Right renal cortex interstitium (tissue), 3 donors: Measurements from ENCODE around the gene ZBTB34. TPM values are rescaled to one million over a fixed set of nuclear protein-coding genes. Genes with fewer than 3 reads are reported as not detected.

Experiments used
- DNase-seq, 3 donors: peaks; one replicate each; pipeline ENCODE4 v3.0.0-alpha.2; 2013; ENCODE audit warnings: low read depth in 3 of 3, low spot score in 2 of 3
- polyA plus RNA-seq, 3 donors: library from polyadenylated mRNA; unstranded; fragments of 120-200 nt; gene quantifications; one replicate each; pipeline ENCODE4 v1.2.1, GENCODE V29; 2013; ENCODE audit not compliant: insufficient read length in 3 of 3

The ZBTB34 gene
- polyA plus RNA-seq, 3 donors, result 21.7 to 22.7 (median 22.2) TPM

- no peak for DNase-seq
Measured at GRCh38 chr9:126915846-126916543, 55.6 kb downstream of the ZBTB34 start.

DNA sequence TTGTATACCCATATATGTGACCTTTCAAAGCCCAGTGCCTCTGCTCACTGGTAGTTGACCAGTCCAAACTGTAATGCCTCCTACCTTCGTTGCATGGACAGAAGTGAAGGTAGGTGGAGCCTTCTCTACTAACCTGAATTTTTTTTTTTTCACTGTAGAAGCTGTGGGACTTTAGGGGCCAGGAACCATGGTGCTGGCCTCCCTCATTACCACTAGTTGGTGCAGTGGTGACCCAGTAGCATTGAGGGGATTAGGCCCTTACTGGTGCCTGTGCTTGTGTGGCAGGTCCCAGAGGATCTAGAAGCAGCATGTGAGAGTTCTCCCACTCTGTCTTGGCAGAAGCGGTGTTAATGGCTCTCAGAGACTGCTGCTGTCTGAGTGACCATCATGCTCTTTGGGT lies 56.5 kb downstream of the ZBTB34 start:
- DNase-seq, result no peak

DNA sequence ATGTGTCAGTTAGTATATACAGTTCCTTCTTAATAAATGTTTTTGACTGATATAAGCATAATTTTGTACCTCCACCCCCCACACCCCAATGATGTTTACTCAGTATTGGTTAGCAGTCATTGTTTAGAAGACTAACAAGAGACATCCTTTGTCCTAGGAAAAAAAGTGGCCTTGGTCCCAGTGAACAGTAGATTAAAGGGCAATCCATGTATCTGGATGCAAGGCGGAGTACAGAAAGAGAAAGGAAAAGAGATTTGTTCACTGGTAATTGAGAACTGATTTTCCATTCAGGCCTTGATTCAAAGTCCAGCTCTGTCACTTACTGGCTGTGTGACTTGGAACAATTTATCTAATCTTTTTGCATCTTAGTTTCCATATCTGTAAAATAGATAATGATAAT lies 58.8 kb downstream of the ZBTB34 start:
- no peak for DNase-seq

DNA sequence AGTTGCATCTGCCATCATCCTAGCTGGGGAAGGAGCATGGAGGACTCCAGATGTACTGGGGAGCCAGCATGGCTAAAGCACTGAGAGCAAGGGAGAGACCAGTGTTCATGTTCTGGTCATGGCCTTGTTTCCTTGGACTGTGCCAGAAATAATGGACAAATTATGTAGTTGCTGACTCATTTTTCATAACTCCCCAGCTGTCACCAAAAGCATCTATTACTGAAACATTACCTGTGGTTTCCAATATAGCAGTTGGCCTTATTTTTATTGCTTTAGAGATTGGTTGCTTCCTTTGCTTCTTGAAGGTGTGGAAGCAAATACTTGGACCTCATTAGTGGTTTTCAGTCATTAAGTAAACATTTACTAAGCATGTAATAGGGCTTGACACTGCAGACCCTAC lies 65.4 kb downstream of the ZBTB34 start:
- no peak for DNase-seq

DNA sequence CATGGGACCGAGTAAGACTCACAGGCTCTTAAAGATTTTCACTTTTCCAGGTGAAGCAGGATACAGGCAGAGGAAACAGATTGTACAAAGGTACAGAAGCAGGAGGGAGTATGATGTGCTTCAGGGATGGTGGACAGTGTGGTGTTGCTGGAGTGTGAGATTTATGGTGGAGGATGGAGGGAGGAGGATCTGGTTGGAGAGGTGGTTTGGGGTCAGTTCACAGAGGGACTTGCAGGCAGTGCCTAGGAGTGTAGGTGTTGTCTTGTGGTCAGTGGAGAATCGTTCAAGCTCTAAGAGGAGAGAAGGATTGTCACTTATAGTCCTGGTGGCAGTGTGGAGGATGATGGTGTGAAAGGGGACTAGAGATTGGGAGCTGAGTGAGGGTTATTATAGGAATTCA lies 65.9 kb downstream of the ZBTB34 start:
- no peak for DNase-seq

GRCh38 chr9:126927419-126927818 lies 67.0 kb downstream of the ZBTB34 start:
- no peak for DNase-seq

GRCh38 chr9:126932871-126933321 lies 72.5 kb downstream of the ZBTB34 start:
- DNase-seq, result no peak

- no peak for DNase-seq
Measured at GRCh38 chr9:126933334-126933980, 73.0 kb downstream of the ZBTB34 start.

- no peak for DNase-seq
Measured at GRCh38 chr9:126934441-126934840, 74.0 kb downstream of the ZBTB34 start.

Other genes starting within 250 kb of the ZBTB34 start
- 10 to 100 TPM; 16.0 to 18.1 (median 17.0) TPM for gene LMX1B, start 246.7 kb upstream of the ZBTB34 start, polyA plus RNA-seq
- gene ZBTB43, start 55.6 kb upstream of the ZBTB34 start, polyA plus RNA-seq, result 10 to 100 TPM; 13.2 to 17.4 (median 14.6) TPM
- 10 to 100 TPM; 20.2 to 21.0 (median 20.6) TPM for gene RALGPS1, start 54.1 kb downstream of the ZBTB34 start, polyA plus RNA-seq